AG09319 (cell line): ENCODE measurements around the gene GABRR2.
A peak's percentile ranks its signal among the peaks of the same experiment; 100 is the strongest.
"Not testable (repeated sequence)": the region's sequence is repeated elsewhere in the genome, so short reads cannot be mapped to it uniquely, and the experiment has no call there.

Experiments
- DNase-seq: peaks from one replicate; pipeline ENCODE4 v3.0.0-alpha.2; 2010; ENCODE audit warnings: low read depth; ENCODE audit errors: extremely low read depth
- TF ChIP-seq, protein P1 (sequence below): IDR thresholded peaks from 2 replicates; pipeline ENCODE4 v1.5.1; 2011; ENCODE audit warnings: low read depth, mild to moderate bottlenecking, inconsistent platforms, low read length, moderate library complexity

GABRR2 gene

DNA sequence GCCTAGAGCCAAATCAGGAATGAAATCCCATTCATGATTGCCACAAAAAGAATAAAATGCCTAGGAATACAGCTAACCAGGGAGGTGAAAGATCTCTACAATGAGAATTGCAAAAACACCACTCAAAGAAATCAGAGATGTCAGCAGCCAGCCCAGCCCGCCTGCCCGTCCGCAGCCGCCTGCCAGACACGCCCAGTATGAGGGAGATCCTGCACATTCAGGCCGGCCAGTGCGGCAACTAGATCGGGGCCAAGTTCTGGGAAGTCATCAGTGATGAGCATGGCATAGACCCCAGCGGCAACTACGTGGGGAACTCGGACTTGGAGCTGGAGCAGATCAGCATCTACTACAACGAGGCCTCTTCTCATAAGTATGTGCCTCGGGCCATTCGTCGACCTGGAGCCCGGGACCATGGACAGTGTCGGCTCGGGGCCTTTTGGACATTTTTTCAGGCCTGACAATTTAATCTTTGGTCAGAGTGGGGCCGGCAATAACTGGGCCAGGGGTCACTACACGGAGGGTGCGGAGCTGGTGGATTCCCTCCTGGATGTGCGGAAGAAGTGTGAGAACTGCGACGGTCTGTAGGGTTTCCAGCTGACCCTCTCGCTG, 13.4 kb downstream of the GABRR2 start:
- DNase-seq: no peak
- TF ChIP-seq, protein P1, sequence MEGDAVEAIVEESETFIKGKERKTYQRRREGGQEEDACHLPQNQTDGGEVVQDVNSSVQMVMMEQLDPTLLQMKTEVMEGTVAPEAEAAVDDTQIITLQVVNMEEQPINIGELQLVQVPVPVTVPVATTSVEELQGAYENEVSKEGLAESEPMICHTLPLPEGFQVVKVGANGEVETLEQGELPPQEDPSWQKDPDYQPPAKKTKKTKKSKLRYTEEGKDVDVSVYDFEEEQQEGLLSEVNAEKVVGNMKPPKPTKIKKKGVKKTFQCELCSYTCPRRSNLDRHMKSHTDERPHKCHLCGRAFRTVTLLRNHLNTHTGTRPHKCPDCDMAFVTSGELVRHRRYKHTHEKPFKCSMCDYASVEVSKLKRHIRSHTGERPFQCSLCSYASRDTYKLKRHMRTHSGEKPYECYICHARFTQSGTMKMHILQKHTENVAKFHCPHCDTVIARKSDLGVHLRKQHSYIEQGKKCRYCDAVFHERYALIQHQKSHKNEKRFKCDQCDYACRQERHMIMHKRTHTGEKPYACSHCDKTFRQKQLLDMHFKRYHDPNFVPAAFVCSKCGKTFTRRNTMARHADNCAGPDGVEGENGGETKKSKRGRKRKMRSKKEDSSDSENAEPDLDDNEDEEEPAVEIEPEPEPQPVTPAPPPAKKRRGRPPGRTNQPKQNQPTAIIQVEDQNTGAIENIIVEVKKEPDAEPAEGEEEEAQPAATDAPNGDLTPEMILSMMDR: no peak

DNA sequence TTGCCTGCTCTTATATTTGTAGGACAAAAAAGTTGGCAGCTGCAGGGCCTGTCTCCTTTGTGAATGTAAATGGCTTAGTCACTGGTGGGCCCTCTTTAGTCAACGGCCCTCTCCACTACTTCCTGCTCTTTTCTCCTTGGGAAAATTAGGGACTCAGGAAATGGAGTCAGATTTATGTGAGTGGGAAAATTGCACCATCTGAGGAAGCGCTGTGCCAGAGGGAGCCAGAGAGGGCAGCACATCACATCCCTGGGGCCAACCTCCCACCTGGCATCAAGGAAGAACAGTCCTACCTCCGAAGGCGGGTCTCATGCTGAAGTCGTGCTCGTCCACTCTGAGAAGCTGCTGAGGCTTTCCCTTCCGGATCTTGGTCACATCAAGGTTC, 15.6 kb downstream of the GABRR2 start:
- DNase-seq: no peak
- TF ChIP-seq, protein P1: no peak; the same call in 1 of the 2 replicates

DNA sequence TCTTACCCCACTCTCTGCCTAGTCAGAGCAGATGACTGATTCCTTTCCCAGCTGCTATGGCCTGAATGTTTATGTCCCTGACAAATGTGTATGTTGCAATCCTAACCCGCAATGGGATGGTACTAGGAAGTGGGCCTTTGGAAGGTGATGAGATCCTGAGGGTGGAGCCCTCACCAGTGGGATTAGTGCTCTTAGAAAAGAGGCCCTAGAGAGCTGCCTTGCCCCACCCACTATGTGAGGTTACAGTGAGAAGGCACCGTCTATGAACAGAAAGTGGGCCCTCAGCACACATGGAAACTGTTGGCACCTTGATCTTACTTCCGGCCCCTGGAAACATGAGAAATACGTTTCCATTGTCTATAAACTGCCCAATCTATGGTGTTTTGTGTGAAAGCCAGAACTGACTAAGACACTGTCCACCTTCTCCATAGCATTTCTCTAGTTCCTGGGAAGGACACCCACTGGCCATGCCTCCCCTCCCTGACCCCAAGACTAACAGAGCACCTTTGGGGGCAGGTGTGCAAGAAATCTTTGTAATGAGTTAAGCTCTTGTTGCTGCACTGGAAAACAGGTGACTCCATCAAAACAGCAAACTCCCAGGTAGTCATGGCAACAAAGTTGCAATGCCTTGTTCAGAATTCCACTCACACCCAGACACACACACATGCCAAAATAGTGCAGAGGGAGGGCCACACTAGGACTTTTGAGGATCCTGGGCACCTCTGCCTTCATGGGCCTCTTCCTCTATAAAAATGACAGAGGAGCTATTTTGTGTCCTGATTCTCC, 16.2 kb downstream of the GABRR2 start:
- TF ChIP-seq, protein P1: no peak
- no peak for DNase-seq

DNA sequence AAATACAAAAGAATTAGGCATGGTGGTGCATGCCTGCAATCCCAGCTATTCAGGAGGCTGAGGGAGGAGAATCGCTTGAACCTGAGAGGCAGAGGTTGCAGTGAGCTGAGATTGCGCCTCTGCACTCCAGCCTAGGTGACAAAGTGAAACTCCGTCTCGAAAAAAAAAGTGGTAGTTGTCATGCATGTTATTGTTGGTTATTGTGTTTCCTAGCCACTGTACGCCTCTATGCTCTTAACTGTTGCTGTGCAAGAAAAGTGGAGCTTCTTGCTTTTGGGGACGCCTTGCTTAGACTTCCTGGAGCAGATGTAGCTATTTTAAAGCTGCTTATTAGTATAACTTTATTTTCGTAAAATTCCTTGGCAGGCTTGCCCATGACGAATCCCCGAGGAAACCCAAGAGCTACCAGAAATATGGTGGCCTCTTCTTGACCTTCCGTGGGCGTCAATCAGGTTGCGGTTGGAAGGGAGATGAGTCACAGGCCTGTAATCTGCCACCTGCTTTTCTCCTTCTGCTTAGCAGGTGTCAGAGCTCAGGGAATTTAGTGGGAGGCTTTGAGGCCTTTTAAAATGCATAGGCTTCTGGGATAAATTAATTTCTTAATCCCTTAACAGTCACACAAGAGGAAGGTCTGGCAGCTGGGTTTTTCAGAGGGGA, 17.3 kb downstream of the GABRR2 start:
- TF ChIP-seq, protein P1: no peak
- peak; percentile 75 for DNase-seq

DNA sequence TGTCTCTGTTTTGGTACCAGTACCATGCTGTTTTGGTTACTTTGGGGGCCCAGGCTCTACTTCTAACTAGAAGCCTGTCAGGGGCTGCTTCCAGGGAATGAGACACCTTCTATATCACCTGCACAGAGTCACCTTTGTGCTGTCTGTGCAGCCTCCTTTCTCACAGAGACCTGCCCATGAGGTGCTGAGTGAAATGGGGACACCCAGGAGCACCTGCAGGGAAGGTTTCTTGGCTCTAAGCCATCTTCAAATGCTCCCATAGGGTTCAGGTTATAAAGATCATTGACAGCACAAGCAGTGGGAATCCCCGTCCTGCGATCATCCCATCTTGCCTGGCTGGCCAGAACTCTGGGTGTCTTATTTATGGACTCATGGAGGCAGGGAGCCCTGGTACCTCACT, 19.1 kb downstream of the GABRR2 start:
- TF ChIP-seq, protein P1: no peak
- no peak for DNase-seq

DNA sequence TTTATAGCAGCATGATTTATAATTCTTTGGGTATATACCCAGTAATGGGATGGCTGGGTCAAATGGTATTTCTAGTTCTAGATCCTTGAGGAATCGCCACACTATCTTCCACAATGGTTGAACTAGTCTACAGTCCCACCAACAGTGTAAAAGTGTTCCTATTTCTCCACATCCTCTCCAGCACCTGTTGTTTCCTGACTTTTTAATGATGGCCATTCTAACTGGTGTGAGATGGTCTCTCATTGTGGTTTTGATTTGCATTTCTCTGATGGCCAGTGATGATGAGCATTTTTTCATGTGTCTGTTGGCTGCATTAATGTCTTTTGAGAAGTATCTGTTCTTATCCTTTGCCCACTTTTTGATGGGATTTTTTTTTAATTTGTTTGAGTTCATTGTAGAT, 20.0 kb downstream of the GABRR2 start:
- DNase-seq: not testable (repeated sequence)

DNA sequence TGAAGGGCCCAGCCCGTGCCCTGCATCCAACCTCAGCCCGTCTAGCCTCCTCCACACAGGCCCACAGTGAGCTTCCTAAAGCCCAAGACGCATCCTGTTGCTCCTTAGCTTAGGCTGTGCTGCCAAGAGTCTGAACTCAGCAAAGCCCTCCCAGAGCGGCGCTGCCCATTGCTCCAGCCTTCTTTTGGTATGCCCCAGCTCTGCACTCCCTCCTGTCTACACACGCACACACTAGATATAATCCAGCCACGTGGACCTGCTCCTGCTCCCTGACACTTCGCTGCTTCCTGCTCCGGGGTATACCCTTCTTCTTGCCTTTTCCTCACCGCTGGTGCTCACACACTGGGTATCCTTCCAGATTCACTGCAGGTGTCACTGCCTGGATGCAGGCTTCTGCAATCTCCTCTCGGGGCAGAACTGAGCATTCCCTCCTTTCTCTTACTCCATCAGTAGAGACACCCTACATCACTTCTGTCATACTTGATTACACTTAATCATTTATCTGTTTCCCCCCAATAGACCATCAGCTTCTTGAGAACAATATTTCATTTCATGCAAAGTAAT, 23.8 kb downstream of the GABRR2 start:
- DNase-seq: no peak
- TF ChIP-seq, protein P1: no peak
